Epithelial cell of proximal tubule (primary cell): Measurements from ENCODE around the gene C12orf43. TPM values are rescaled to one million over a fixed set of nuclear protein-coding genes. Genes with fewer than 3 reads are reported as not detected.

ENCODE experiments used
- DNase-seq: peaks from one replicate; pipeline ENCODE4 v3.0.0-alpha.2; 2011; ENCODE audit warnings: low read depth
- H3K4me3 ChIP-seq: 2 replicates; pipeline ENCODE4 v1.5.1; 2011; ENCODE audit warnings: low read depth, mild to moderate bottlenecking, low read length
- CTCF ChIP-seq: conservative IDR thresholded peaks from 2 replicates; pipeline ENCODE4 v1.5.1; 2012; ENCODE audit warnings: low read depth, mild to moderate bottlenecking, low read length
- total RNA-seq: library from RNA; depleted of rRNA; stranded (reverse); fragments of >200 nt; gene quantifications from 2 replicates; pipeline ENCODE4 v1.2.3, GENCODE V29; 2015

The C12orf43 gene
- total RNA-seq, 1 donor from 2014 or later, result 20.6 TPM

- DNase-seq, result no peak
- no peak overlapping the region for H3K4me3 ChIP-seq
- no peak for TF ChIP-seq CTCF
These were observed 31.9 kb downstream of the C12orf43 start for GRCh38 chr12:120984351-120984898.

- no peak overlapping the region for H3K4me3 ChIP-seq
- no peak for DNase-seq
- no peak for TF ChIP-seq CTCF
These were observed 32.5 kb downstream of the C12orf43 start for GRCh38 chr12:120983759-120984158.

- no peak overlapping the region for H3K4me3 ChIP-seq
- no peak for TF ChIP-seq CTCF
- DNase-seq, result no peak
These were observed 33.6 kb downstream of the C12orf43 start for GRCh38 chr12:120982659-120983058.

- DNase-seq, result no peak
- peak overlapping the region; percentile 70 for H3K4me3 ChIP-seq
- TF ChIP-seq CTCF, result no peak
These were observed 34.8 kb downstream of the C12orf43 start for GRCh38 chr12:120981407-120981941.

- DNase-seq, result no peak
- no peak for TF ChIP-seq CTCF
- H3K4me3 ChIP-seq, result peak overlapping the region; percentile 70
These were observed 35.4 kb downstream of the C12orf43 start for GRCh38 chr12:120980800-120981368.

GRCh38 chr12:120979862-120980696, 36.2 kb downstream of the C12orf43 start:
- no peak for TF ChIP-seq CTCF
- no peak for DNase-seq

More at GRCh38 chr12:120979862-120980696, 36.2 kb downstream of the C12orf43 start:
- peak overlapping the region; percentile 70 for H3K4me3 ChIP-seq
